Hypothalamus (tissue), 51 donors: Measurements from ENCODE around the gene OR2H2.

ENCODE experiments used
- DNase-seq, 51 donors: peaks; one replicate each; lab custom pipeline; 2025; lab: John Stamatoyannopoulos, UW

OR2H2 gene

DNA sequence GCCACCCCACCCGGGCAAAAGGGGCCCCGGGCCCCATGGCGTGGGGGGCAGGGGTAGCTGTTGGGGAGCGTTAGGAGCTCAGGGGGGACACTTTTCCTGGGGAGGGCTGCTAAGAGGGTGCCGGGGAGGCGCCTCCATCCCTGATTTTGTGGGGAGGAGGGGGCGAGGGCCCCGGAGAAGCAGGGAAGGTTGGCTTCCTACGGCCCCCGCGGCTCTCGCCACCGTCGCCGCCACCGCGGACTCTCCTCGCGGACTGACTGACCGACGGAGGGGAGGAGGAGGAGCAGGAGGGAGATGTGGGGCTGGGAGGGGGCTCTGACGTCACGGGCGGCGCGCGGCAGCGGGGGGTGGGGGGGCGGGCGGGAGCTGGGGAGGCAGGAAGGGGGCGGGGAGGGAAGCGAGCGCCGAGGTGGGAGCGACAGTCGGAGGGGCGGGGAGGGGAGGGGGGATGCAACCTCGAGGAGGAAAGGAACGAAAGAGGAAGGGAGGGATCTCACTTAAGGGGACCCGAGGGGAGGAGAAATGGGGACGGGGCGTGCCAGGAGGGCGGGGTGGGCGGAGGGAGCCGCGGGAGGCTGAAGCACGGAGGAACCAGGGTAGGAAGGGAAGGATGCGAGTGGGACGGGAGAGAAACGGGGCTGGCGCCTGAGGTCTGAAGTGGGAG, 43.0 kb downstream of the OR2H2 start:
- DNase-seq, result peak in 42 of 51 donors; percentile 22 to 79 (median 61)

DNA sequence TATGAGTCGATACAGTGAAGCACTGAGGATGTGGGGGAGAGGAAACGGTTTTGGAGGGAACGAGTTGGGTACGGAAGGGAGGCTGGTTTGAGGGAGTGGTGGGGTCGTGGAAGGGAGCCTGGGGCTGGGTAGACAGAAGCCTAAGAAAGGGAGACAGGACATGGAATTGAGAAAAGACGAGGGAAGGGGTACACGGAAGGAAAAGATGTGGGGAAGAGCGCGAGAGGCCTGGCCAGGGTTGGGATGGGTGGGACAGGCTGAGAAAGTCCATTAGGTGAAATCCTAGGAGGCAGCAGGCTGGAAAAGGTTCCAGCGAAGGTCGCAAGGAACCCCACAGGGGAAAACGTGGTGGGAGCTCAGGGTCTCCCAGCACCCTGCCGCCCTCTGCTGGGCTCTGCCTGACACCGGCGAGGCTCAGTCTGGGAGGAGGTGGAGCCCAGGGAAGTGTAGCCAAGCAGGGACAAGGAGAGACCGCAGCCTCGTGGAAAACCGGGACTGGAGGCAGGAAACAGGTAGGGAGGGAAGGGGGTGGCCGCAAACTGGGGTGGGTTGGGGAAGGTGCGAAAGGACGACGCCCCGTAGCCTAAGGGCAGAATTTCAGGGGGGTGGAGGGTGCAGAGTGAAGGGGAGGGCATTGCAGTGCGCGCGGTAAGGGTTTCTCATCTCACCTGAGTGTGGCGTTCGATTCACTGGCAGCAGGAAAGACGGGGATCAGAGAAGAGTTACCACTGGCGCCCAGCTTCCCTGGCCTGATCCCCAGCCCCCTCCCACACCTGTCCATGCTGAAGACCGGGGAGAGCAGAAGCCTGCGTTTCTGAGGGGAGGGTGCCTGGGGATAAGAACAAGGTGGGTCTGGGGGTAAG, 43.7 kb downstream of the OR2H2 start:
- DNase-seq, result peak in 44 of 51 donors; percentile 13 to 81 (median 65)

DNA sequence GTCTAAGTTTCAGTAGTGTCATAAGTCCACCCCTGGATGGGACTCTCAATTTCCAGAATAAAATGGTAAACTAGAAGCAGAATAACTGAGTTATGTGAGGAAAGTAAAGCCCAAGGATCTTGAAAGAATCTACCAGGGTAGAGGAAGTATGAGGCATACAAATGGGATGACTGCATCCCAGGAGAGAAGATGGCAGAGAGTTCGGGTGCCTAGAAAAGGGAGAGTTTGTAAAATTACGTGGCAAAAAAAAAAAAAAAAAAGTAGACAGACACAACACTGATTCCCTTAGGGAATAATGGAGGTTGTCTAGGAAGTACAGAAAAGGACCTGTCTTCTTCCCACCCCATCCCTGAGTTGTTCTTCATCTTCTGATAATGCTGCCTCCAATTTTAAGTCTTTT, 44.6 kb downstream of the OR2H2 start:
- DNase-seq, result no peak

DNA sequence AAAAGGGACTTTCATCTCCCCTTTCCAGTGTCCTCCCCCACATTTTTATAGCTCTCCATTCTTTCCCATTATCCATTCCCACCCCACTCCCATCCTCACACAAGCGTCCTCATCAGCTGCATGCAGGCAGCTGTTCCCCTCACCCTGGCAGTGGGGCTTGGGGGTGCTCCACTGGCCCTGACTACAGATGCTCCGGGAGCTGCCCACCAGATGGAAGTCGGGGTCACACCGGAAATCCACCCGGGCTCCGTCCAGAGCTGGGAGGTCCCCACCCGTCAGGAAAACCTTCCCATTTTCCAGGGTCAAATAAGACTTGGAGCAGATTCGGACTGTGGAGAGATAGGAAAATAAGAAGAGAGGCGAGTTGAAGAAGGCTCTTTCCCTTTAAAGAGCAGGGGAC, 45.4 kb downstream of the OR2H2 start:
- no peak for DNase-seq

DNA sequence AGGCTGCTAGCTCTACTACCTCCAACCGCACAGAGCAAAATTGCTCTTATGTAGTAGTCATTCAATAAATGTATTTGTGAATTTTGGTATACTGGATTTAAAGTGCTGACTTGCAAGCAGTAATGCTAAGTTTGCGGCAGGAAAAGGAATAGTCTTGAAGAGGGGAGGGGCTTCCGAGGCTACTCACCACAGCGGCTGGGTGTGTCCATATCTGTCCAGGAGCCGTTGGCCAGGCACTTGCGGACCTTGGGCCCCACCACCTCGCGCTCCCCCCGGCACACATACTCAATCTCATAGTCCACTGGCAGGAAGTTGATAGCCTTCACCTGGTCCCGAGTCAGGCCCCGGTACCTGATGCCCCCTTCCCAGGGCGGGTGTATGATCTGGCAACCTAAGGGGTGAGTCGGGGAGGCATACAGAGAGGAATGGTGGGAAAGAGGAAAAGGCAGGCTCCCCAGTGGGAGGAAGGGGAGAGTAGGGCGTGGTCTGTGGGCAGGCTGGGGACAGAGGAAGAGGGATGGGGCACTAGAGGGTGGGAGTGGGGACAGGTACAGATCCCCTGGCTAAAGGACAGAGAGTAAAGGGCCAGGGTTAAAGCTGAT, 46.4 kb downstream of the OR2H2 start:
- DNase-seq, result no peak

DNA sequence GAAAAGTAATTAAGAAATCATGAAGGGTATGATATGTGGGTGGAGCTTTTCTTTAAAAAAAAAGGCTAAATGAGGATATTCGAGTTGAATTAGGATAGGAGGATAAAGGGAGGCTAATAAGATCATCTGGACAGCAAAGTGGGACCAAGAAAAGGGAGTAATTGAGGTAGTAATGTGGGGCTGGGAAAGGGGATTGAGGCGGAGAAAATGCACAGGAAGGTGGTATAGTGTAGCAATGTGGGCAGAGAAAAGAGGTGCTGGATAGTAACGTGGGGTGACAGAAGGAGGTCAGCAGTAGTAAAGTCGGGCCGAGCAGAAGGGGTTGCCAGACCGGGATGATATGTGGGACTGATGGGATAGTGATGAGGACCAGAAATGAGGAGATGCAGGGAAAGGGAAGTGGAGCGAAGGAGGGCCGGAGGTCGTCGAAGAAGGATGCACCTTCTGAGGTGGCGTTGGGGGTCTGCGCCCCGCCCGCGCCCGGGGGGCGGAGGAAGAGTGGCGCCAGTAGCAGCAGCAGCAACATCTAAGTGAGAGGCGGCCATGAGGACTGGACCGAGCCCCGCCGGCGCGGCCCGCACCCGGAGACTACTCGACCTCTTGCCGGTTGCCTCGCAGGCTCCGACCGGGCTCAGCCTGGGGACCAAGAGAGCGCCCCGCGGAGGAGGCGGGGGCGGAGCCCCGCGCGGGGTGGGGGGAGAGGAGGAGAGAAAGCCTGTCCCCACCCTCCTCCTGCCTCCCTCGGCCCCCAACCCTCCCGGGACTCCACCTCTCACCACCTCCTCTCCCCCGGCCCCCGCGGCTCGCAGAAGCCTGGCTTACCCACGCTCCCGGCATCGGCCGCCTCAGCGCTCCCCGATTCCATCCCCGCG, 47.2 kb downstream of the OR2H2 start:
- DNase-seq, result peak in 37 of 51 donors; percentile 17 to 74 (median 53)

DNA sequence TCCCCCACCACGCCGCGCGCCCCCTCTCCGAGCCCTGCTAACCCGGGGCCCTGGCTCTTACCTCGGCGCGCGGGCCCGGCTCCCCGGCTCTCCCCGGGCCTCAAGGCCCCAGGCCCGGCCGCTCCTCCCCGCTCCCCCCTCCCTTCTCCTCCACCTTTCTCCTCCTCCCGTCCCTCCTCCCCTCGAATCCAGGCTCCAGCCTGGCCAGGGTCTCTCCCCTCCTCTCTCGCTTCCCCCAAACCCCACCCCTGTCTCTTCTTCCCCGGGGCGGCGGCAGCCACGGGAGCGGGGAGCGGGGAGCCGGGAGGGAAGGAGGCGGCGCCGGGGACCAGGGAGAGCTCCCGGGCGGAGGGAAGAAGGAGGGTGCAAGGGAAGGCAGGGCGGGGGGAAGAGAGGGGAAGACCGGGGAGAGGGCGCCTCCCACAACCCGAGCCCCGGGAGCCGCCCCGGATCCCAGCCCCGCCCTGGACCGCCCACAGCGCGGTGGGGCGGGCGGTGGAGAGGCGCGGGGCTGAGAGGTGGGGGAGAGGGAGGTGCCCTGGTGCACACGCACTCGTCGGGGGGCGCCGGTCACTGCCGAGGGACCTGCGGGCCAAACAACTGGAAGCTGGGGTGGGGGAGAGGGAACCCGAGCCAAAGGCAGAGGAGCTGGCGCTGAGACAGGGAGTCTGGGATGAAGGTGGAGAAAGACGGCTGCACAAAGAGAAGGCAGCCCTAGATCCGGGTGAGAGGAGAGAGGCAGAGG, 48.0 kb downstream of the OR2H2 start, which contains the start of gene GABBR1:
Gene GABBR1 (minus strand): TSS at position 395 of the 745 bp plus-strand sequence. CDS start 798 bp downstream, outside the sequence.
- DNase-seq, result peak in 48 of 51 donors; percentile 19 to 90 (median 73)

DNA sequence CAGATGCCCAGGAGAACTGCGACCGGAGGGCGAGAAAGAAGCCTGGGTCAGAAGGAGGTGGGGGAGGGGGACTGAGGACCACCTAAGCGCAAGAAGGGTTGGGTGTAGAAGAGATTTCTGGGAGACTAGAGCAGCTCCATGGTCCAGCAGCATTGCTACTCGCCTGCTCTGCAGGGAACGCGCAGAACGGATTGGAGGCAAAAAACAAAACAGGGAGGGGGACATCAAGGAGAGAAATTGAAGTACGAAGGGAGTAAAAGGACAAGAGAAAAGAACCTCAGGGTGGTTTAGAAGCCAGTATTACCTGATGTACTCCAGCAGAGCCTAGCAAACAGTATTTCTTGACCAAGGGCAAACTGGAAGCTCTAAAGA, 48.6 kb downstream of the OR2H2 start:
- DNase-seq, result no peak

DNA sequence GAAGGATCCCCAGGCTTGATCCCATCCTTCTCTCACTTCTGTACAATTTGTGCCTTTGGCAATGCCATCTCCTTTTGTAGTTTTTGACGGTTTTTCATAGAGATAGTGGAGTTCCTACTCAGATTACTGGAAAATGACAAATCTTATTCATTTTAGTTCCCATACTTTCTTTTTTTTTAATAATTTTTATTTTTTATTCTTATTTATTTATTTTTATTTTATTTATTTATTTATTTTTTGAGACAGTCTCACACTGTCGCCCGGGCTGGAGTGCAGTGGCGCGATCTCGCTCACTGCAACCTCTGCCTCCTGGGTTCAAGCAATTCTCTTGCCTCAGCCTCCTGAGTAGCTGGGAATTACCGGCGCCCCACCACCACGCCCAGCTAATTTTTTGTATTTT, 52.3 kb downstream of the OR2H2 start:
- no peak for DNase-seq
